DOHH2 (cell line): ENCODE results near the gene DPP4.

Experiments
- H3F3A ChIP-seq: fragments of 200-600 bp; sonication (generic), shearing (Covaris generic); 2 replicates; pipeline ENCODE4 v1.6.0; 2016; ENCODE audit warnings: antibody characterized with exemption, mild to moderate bottlenecking; ENCODE audit not compliant: control insufficient read depth, insufficient read depth
- H3K27ac ChIP-seq: fragments of 200-600 bp; sonication (generic); 2 replicates; pipeline ENCODE4 v1.5.1; 2014; ENCODE audit warnings: low read depth, mild to moderate bottlenecking, low read length, moderate library complexity
- H3K27me3 ChIP-seq: fragments of 200-600 bp; sonication (generic); 2 replicates; pipeline ENCODE4 v1.6.1; 2014; ENCODE audit warnings: mild to moderate bottlenecking, low read length, mixed read lengths; ENCODE audit not compliant: control insufficient read depth
- H3K36me3 ChIP-seq: fragments of 200-600 bp; sonication (generic); 2 replicates; pipeline ENCODE4 v1.6.1; 2014; ENCODE audit warnings: mild to moderate bottlenecking, low read length, moderate library complexity, mixed read lengths; ENCODE audit not compliant: control insufficient read depth
- H3K4me1 ChIP-seq: fragments of 200-600 bp; sonication (generic); 2 replicates; pipeline ENCODE4 v1.6.1; 2014; ENCODE audit warnings: mild to moderate bottlenecking, low read length, mixed read lengths; ENCODE audit not compliant: control insufficient read depth
- H3K4me2 ChIP-seq: fragments of 200-600 bp; sonication (generic); 2 replicates; pipeline ENCODE4 v1.6.0; 2014; ENCODE audit warnings: mild to moderate bottlenecking, low read length, moderate library complexity
- H3K4me3 ChIP-seq: fragments of 200-600 bp; sonication (generic); 2 replicates; pipeline ENCODE4 v1.5.1; 2014; ENCODE audit warnings: mild to moderate bottlenecking, low read length, mixed read lengths
- H3K79me2 ChIP-seq: fragments of 200-600 bp; sonication (generic); 2 replicates; pipeline ENCODE4 v1.6.1; 2014; ENCODE audit warnings: mild to moderate bottlenecking, low read length, mixed read lengths; ENCODE audit not compliant: control insufficient read depth
- H3K9me2 ChIP-seq: fragments of 200-600 bp; sonication (generic); replicated peaks from 2 replicates; pipeline ENCODE4 v1.6.1; 2014; ENCODE audit warnings: mild to moderate bottlenecking, low read length, mixed read lengths; ENCODE audit not compliant: control insufficient read depth
- H3K9me3 ChIP-seq: fragments of 200-600 bp; sonication (generic); 2 replicates; pipeline ENCODE4 v1.6.1; 2014; ENCODE audit warnings: antibody characterized with exemption, low read length, mixed read lengths; ENCODE audit not compliant: control insufficient read depth, insufficient read depth
- H4K20me1 ChIP-seq: fragments of 200-600 bp; sonication (generic); 2 replicates; pipeline ENCODE4 v1.6.0; 2014; ENCODE audit warnings: low read depth, mild to moderate bottlenecking, antibody characterized with exemption, low read length, moderate library complexity; ENCODE audit not compliant: control insufficient read depth, insufficient read depth
- EZH2phosphoT487 ChIP-seq: fragments of 200-600 bp; sonication (generic); IDR thresholded peaks from 2 replicates; pipeline ENCODE4 v1.6.1; 2017; ENCODE audit warnings: borderline replicate concordance, mild to moderate bottlenecking, antibody characterized with exemption, low read length, moderate library complexity, mixed read lengths
- TF ChIP-seq, protein P1 (sequence below): fragments of 200-600 bp; sonication (generic); IDR thresholded peaks from one replicate; pipeline ENCODE4 v1.5.1; 2014; ENCODE audit warnings: antibody characterized with exemption, mild to moderate bottlenecking, low read depth, low read length; ENCODE audit not compliant: poor library complexity, severe bottlenecking

The DPP4 gene

DNA sequence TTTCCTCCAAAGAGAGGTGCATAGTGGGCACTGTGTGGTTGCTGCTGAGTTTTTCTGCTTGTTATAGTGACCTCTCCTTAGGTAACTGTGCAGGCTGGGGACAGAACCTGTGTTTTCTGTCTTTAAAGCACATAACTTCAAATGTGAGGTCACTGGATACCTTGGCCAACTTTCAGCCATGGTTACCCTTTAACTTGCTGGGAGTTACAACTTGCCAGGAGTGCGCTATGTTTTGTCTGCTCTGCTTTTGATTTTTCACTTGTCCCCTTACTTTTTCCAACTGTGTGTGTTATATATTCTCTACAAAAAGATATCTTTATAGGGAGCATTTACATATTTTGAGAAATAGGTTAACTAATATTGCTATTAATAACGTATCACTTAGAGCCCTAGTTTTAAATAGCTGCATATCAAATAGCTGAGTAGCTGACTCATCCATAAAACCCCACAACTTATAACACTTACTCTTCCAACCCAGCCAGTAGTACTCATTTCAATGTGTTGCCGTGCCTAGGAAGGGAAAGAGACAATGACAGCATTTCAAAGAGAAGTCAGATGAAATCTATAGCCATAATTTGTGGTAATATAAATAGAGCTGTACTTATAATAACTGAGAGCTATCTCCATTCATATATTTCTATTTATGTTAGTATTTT is 51.6 kb downstream of the DPP4 start:
- H3F3A ChIP-seq: no peaks in the 10 kb centered on the region
- no peaks in the 10 kb centered on the region for H3K36me3 ChIP-seq
- no peak overlapping the region for H3K4me2 ChIP-seq
- H4K20me1 ChIP-seq: no peaks in the 10 kb centered on the region
- no peak overlapping the region for H3K4me3 ChIP-seq
- TF ChIP-seq, protein P1, sequence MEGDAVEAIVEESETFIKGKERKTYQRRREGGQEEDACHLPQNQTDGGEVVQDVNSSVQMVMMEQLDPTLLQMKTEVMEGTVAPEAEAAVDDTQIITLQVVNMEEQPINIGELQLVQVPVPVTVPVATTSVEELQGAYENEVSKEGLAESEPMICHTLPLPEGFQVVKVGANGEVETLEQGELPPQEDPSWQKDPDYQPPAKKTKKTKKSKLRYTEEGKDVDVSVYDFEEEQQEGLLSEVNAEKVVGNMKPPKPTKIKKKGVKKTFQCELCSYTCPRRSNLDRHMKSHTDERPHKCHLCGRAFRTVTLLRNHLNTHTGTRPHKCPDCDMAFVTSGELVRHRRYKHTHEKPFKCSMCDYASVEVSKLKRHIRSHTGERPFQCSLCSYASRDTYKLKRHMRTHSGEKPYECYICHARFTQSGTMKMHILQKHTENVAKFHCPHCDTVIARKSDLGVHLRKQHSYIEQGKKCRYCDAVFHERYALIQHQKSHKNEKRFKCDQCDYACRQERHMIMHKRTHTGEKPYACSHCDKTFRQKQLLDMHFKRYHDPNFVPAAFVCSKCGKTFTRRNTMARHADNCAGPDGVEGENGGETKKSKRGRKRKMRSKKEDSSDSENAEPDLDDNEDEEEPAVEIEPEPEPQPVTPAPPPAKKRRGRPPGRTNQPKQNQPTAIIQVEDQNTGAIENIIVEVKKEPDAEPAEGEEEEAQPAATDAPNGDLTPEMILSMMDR: no peak
- TF ChIP-seq EZH2phosphoT487: no peak
- no peaks in the 10 kb centered on the region for H3K9me3 ChIP-seq
- no peaks in the 10 kb centered on the region for H3K79me2 ChIP-seq
- no peak overlapping the region for H3K27ac ChIP-seq
- H3K27me3 ChIP-seq: no peaks in the 10 kb centered on the region
- no peaks in the 10 kb centered on the region for H3K9me2 ChIP-seq
- no peaks in the 10 kb centered on the region for H3K4me1 ChIP-seq

DNA sequence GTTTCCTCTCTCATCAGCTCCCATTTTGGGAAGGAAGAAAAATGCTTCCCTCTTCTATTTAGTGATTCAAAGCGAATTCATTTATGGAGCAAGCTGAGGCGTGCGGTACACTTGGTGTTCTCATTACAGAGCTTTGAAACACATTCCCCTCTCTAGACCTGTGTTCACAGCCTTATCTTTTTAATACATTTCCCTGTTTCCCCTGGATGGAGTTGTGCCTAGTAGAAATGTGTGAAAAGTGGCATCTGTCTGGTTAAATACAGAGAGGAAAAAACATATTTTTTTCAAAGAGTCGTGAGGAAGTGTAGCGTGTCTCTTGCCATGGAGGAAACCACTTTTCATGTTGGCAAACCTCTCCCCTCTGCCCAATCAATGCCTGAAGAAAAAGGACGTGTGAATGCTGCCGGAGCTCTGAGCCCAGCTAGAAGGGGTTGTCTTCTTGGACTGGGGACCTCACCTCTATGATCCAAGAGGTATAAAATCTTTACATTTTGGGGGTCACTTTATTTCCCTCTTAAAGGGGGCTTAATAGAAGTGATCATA is 52.4 kb downstream of the DPP4 start:
- Histone ChIP-seq H3F3A (no peaks in the 10 kb centered on the region), H3K36me3 (no peaks in the 10 kb centered on the region), H3K4me3 (no peak overlapping the region), H3K9me3 (no peaks in the 10 kb centered on the region), H3K27me3 (no peaks in the 10 kb centered on the region), H3K4me1 (no peaks in the 10 kb centered on the region), H3K4me2 (no peak overlapping the region), H3K27ac (no peak overlapping the region), H3K79me2 (no peaks in the 10 kb centered on the region), H4K20me1 (no peaks in the 10 kb centered on the region), H3K9me2 (no peaks in the 10 kb centered on the region)
- TF ChIP-seq, protein P1: no peak
- no peak for TF ChIP-seq EZH2phosphoT487

DNA sequence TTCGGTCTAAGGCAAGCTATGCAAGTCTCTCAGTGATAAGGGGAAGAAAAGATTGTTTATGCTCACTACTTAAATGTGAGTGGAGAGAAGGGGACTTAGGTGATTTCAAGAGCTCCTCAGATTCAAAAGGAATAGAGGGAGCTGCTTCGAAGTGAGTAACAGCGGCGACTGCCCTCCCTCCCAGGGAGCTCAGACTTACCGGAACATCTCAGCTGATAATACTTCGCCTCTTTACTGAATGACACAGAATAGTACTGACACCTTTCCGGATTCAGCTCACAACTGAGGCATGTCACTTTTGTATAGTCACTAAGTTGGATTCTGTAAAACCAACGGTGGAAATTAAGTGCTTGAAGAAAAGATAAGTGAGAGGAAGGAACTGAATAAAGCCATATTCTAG is 55.5 kb downstream of the DPP4 start:
- Histone ChIP-seq H3K4me3 (no peak overlapping the region), H3K36me3 (no peaks in the 10 kb centered on the region), H3K4me2 (no peak overlapping the region), H3K9me3 (no peaks in the 10 kb centered on the region), H3K79me2 (no peaks in the 10 kb centered on the region), H3F3A (no peaks in the 10 kb centered on the region), H3K4me1 (no peaks in the 10 kb centered on the region), H3K9me2 (no peaks in the 10 kb centered on the region), H4K20me1 (no peaks in the 10 kb centered on the region), H3K27ac (no peak overlapping the region), H3K27me3 (peaks cover 6% of the 10 kb centered on the region; the same call in 1 of the 2 replicates)
- TF ChIP-seq, protein P1: no peak
- no peak for TF ChIP-seq EZH2phosphoT487
